Measurements from ENCODE around the gene MT1M.

MT1M gene

GRCh38 chr16:56677474-56677873 is 45.0 kb downstream of the MT1M start:
- H3K4me3 ChIP-seq (replicated peaks; ENCODE audit: low read depth, low read length) = no peak overlapping the region
- TF ChIP-seq CTCF (IDR thresholded peaks at IDR 0.05; ENCODE audit: low read length, missing control alignments) = no peak
- no peak for DNase-seq (ENCODE audit: low read depth)

- DNase-seq (ENCODE audit: low read depth) = no peak
- TF ChIP-seq CTCF (IDR thresholded peaks at IDR 0.05; ENCODE audit: low read length, missing control alignments) = no peak
- no peak overlapping the region for H3K4me3 ChIP-seq (replicated peaks; ENCODE audit: low read depth, low read length)
Observed at GRCh38 chr16:56679078-56679730, 46.7 kb downstream of the MT1M start.

GRCh38 chr16:56679818-56680217 is 47.4 kb downstream of the MT1M start:
- TF ChIP-seq CTCF (IDR thresholded peaks at IDR 0.05; ENCODE audit: low read length, missing control alignments) = no peak
- no peak for DNase-seq (ENCODE audit: low read depth)
- no peak overlapping the region for H3K4me3 ChIP-seq (replicated peaks; ENCODE audit: low read depth, low read length)

GRCh38 chr16:56681939-56682702 is 49.7 kb downstream of the MT1M start, which contains the start of gene MT1X:
MT1X (plus strand) TSS chr16:56682470; CDS start chr16:56682541, 71 bp downstream.
- peak within 1 kb of the TSS; percentile 68 for H3K4me3 ChIP-seq (replicated peaks; ENCODE audit: low read depth, low read length)
- DNase-seq (ENCODE audit: low read depth) = peak; percentile 88
- TF ChIP-seq CTCF (IDR thresholded peaks at IDR 0.05; ENCODE audit: low read length, missing control alignments) = no peak

- DNase-seq (ENCODE audit: low read depth) = no peak
- peak overlapping the region; percentile 68 for H3K4me3 ChIP-seq (replicated peaks; ENCODE audit: low read depth, low read length)
- TF ChIP-seq CTCF (IDR thresholded peaks at IDR 0.05; ENCODE audit: low read length, missing control alignments) = no peak
Observed at GRCh38 chr16:56682703-56683397, 50.4 kb downstream of the MT1M start.
